Panc1 (cell line): ENCODE data around the gene IFNB1. TPM values are rescaled to one million over a fixed set of nuclear protein-coding genes. Genes with fewer than 3 reads are reported as not detected.
A peak's percentile ranks its signal among the peaks of the same experiment; 100 is the strongest.

Experiments
- ATAC-seq: fragments of 200-7000 bp; cut with Tn5 transposase; 2 replicates; pipeline ENCODE4 v1.9.1; 2020; ENCODE audit warnings: mild to moderate bottlenecking, moderate library complexity
- BruUV-seq: library from RNA; stranded (reverse); fragments of 400-500 nt; replicated peaks from 2 replicates; lab custom pipeline; 2021; lab: Mats Ljungman, UMichigan
- CTCF ChIA-PET: fragments of 300-600 bp; sonication (Branson Sonifier 250); formaldehyde crosslinking; loops from one replicate; lab custom pipeline; 2022; ENCODE audit warnings: antibody characterized with exemption; lab: Charles Lee
- POLR2A ChIA-PET: fragments of 300-600 bp; sonication (Branson Sonifier 250); formaldehyde crosslinking; loops from one replicate; lab custom pipeline; 2022; ENCODE audit warnings: antibody characterized with exemption; lab: Charles Lee
- DNase-seq: peaks from one replicate; pipeline ENCODE4 v3.0.0-alpha.2; 2010; ENCODE audit warnings: low read depth, low spot score
- H3K27ac ChIP-seq: 2 replicates; pipeline ENCODE4 v1.5.1; 2011; ENCODE audit warnings: mild to moderate bottlenecking, low read length, inconsistent platforms
- H3K27me3 ChIP-seq: fragments of 200-500 bp; sonication (Bioruptor generic); 2 replicates; pipeline ENCODE4 v1.6.0; 2014; ENCODE audit warnings: low read length, inconsistent platforms; ENCODE audit not compliant: control insufficient read depth, insufficient read depth
- H3K36me3 ChIP-seq: fragments of 200-500 bp; sonication (Bioruptor generic); 2 replicates; pipeline ENCODE4 v1.5.1; 2014; ENCODE audit warnings: inconsistent platforms, mild to moderate bottlenecking, low read length, moderate library complexity; ENCODE audit not compliant: control insufficient read depth, insufficient read depth
- H3K4me1 ChIP-seq: 2 replicates; pipeline ENCODE4 v1.5.1; 2011; ENCODE audit warnings: inconsistent platforms, mild to moderate bottlenecking, low read length, moderate library complexity; ENCODE audit not compliant: control insufficient read depth, insufficient read depth
- H3K4me3 ChIP-seq, 2 experiments: 2 replicates each; pipeline ENCODE4 v1.5.1; 2011 to 2012; ENCODE audit warnings: low read depth in 2 of 2, low read length in 2 of 2, mild to moderate bottlenecking in 2 of 2, inconsistent platforms in 1 of 2, moderate library complexity in 1 of 2
- H3K9me3 ChIP-seq: fragments of 200-500 bp; sonication (Bioruptor generic); 2 replicates; pipeline ENCODE4 v1.5.1; 2014; ENCODE audit warnings: low read depth, mild to moderate bottlenecking, inconsistent platforms, low read length, moderate library complexity; ENCODE audit not compliant: control insufficient read depth, insufficient read depth
- POLR2AphosphoS5 ChIP-seq: IDR thresholded peaks from 2 replicates; pipeline ENCODE4 v1.6.1; 2012; ENCODE audit warnings: mild to moderate bottlenecking, low read depth, low read length, moderate library complexity
- SIN3A ChIP-seq: IDR thresholded peaks from 2 replicates; pipeline ENCODE4 v1.6.1; 2012; ENCODE audit warnings: low read depth, mild to moderate bottlenecking, low read length, moderate library complexity, borderline replicate concordance; ENCODE audit not compliant: insufficient read depth
- TCF7L2 ChIP-seq: IDR thresholded peaks from 2 replicates; pipeline ENCODE4 v1.6.1; 2011; ENCODE audit warnings: mild to moderate bottlenecking, low read depth, low read length, inconsistent platforms
- in situ Hi-C: cut with HindIII; loops from 2 replicates; pipeline ENCODE4 v1.10.0; 2016; ENCODE audit warnings: low sequenced_read_pairs, low pct_unique_long_range_greater_than_20kb
- intact Hi-C: fragments of 100-400 bp; cut with micrococcal nuclease; formaldehyde crosslinking; loops from one replicate; pipeline ENCODE4 v1.10.0; 2022; ENCODE audit not compliant: unreplicated experiment
- total RNA-seq: library from RNA; stranded (reverse); gene quantifications from one replicate; pipeline ENCODE4 v1.2.1, GENCODE V29; 2021; ENCODE audit not compliant: unreplicated experiment
- TF ChIP-seq, protein P1 (sequence below), 2 experiments: IDR thresholded peaks; 2 replicates each; pipeline ENCODE4 v1.6.1; 2011 to 2012; ENCODE audit warnings: low read depth in 2 of 2, control low read depth in 1 of 2, low read length in 1 of 2, mild to moderate bottlenecking in 1 of 2, moderate library complexity in 1 of 2; ENCODE audit not compliant: insufficient read depth in 1 of 2
- TF ChIP-seq, protein P2 (sequence below): fragments of 450-650 bp; IDR thresholded peaks from 2 replicates; pipeline ENCODE4 v1.5.1; 2017; ENCODE audit warnings: mild to moderate bottlenecking

IFNB1 gene
- total RNA-seq, 1 experiment from 2014 or later: not detected

DNA sequence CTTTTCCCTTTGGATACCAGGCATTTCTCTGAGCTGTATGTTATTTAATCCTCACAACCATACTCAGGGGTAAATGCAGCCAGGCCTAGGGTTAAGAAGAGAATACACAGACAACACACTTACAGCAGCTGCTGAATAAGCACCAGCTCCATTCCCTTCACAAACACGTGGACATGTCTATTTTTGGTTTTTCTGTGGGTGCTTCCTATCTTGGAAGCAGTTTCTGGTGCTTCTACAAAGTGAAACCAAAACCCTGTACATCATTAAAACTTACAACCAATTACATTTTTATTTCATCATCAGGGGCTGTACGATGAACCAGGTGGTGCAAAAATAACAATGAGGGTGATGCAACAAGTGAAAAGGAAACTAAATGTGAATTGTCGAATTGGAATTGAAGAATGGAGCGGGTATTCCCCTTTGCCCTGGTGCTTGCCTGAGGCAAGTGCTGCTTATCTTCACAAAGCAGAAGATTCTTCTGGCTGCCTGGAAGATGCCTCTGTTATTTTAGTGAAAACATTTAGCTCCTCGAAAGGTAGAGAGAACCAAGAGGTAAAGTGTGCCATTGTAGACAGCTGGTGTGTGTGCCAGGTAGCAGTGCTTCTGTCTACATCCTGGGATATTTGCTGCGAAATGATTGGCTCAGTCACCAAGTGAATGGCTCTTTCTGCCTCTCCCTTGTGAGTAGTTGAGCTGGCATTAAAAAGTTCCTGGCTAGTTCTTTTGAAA, 18.6 kb upstream of the IFNB1 start:
- TF ChIP-seq POLR2AphosphoS5 (no peak), TCF7L2 (no peak), SIN3A (no peak)
- TF ChIP-seq, protein P1, sequence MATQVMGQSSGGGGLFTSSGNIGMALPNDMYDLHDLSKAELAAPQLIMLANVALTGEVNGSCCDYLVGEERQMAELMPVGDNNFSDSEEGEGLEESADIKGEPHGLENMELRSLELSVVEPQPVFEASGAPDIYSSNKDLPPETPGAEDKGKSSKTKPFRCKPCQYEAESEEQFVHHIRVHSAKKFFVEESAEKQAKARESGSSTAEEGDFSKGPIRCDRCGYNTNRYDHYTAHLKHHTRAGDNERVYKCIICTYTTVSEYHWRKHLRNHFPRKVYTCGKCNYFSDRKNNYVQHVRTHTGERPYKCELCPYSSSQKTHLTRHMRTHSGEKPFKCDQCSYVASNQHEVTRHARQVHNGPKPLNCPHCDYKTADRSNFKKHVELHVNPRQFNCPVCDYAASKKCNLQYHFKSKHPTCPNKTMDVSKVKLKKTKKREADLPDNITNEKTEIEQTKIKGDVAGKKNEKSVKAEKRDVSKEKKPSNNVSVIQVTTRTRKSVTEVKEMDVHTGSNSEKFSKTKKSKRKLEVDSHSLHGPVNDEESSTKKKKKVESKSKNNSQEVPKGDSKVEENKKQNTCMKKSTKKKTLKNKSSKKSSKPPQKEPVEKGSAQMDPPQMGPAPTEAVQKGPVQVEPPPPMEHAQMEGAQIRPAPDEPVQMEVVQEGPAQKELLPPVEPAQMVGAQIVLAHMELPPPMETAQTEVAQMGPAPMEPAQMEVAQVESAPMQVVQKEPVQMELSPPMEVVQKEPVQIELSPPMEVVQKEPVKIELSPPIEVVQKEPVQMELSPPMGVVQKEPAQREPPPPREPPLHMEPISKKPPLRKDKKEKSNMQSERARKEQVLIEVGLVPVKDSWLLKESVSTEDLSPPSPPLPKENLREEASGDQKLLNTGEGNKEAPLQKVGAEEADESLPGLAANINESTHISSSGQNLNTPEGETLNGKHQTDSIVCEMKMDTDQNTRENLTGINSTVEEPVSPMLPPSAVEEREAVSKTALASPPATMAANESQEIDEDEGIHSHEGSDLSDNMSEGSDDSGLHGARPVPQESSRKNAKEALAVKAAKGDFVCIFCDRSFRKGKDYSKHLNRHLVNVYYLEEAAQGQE (IDR thresholded peaks at IDR 0.05; ENCODE audit: insufficient read depth in 1 of 2, low read depth in 2 of 2, low read length in 1 of 2): no peak
- TF ChIP-seq, protein P2, sequence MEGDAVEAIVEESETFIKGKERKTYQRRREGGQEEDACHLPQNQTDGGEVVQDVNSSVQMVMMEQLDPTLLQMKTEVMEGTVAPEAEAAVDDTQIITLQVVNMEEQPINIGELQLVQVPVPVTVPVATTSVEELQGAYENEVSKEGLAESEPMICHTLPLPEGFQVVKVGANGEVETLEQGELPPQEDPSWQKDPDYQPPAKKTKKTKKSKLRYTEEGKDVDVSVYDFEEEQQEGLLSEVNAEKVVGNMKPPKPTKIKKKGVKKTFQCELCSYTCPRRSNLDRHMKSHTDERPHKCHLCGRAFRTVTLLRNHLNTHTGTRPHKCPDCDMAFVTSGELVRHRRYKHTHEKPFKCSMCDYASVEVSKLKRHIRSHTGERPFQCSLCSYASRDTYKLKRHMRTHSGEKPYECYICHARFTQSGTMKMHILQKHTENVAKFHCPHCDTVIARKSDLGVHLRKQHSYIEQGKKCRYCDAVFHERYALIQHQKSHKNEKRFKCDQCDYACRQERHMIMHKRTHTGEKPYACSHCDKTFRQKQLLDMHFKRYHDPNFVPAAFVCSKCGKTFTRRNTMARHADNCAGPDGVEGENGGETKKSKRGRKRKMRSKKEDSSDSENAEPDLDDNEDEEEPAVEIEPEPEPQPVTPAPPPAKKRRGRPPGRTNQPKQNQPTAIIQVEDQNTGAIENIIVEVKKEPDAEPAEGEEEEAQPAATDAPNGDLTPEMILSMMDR: no peak
- no TSS peak for BruUV-seq
- H3K9me3 ChIP-seq: no peaks in the 10 kb centered on the region
- H3K36me3 ChIP-seq: no peaks in the 10 kb centered on the region
- in situ Hi-C loops (no loop called here), intact Hi-C loops (no loop called here)
- ChIA-PET CTCF (no interaction called here), POLR2A (no interaction called here)
- H3K4me1 ChIP-seq: no peaks in the 10 kb centered on the region
- H3K4me3 ChIP-seq: peak overlapping the region in 1 of 2 experiments; percentile 3; a peak in 1 of 4 replicates
- H3K27me3 ChIP-seq: no peaks in the 10 kb centered on the region
- no peak for ATAC-seq
- DNase-seq: no peak
- no peak overlapping the region for H3K27ac ChIP-seq

- Histone ChIP-seq H3K27me3 (no peaks in the 10 kb centered on the region), H3K36me3 (no peaks in the 10 kb centered on the region), H3K4me1 (no peaks in the 10 kb centered on the region), H3K4me3 (no peak overlapping the region), H3K9me3 (no peaks in the 10 kb centered on the region), H3K27ac (no peak overlapping the region)
- ChIA-PET POLR2A (no interaction called here), CTCF (no interaction called here)
- no peak for ATAC-seq
- no TSS peak for BruUV-seq
- in situ Hi-C loops (no loop called here), intact Hi-C loops (no loop called here)
- DNase-seq: no peak
- TF ChIP-seq, protein P1 (IDR thresholded peaks at IDR 0.05; ENCODE audit: insufficient read depth in 1 of 2, low read depth in 2 of 2, low read length in 1 of 2): no peak
- no peak for TF ChIP-seq POLR2AphosphoS5
- TF ChIP-seq, protein P2: no peak
- TF ChIP-seq TCF7L2: no peak
- no peak for TF ChIP-seq SIN3A
Observed at GRCh38 chr9:21095561-21095960, 17.8 kb upstream of the IFNB1 start.
